Heart left ventricle (tissue), 13 donors: ENCODE data around the gene C12orf43.

Experiments
- POLR2A ChIP-seq, 2 donors: fragments of 450-650 bp; IDR thresholded peaks; one replicate each; pipeline ENCODE4 v1.6.1; 2017; ENCODE audit warnings: antibody characterized with exemption in 2 of 2, mild to moderate bottlenecking in 2 of 2, moderate library complexity in 2 of 2
- TF ChIP-seq, protein P1 (sequence below), 12 donors: fragments of 200-600 bp; sonication (generic) in 4 of 12; IDR thresholded peaks; one replicate each; pipeline versions ENCODE4 v1.5.0 to v1.8.0; 2018 to 2022; ENCODE audit warnings: antibody characterized with exemption in 12 of 12, mild to moderate bottlenecking in 5 of 12
- donor health status: ischemic (EF 13 %, LVEDD 7.1; RV severe dilation, severe dysfunction).
- donor health status: DM: no; HTN: yes; CAD: no.
- donor health status: DM: no; HTN: no; CAD: no.
- donor health status: ischemic (EF 25% LVEDD 6.9; RV normal size, moderate dysfunction).
- donor health status: ischemic (EF 25% LVEDD 5.7; RV mildly dilated, moderate dysfunction).
- donor health status: ischemic (EF 35%, LVEDD 5.7; RV mildly dilated, moderate dysfunction).
- donor health status: nonischemic (EF 11% LVEDD 7.7; RV severe dilation, severe dysfunction).
- donor health status: DM: yes; HTN: yes; CAD: no.
- donor health status: PGD.
- donor health status: ischemic (EF 29% LVEDD 5.4; RV normal size, mild dysfunction).
- donor health status: nonischemic (EF 23%, LVEDD 6.1; RV moderate dilation, normal function).

- TF ChIP-seq, protein P1, sequence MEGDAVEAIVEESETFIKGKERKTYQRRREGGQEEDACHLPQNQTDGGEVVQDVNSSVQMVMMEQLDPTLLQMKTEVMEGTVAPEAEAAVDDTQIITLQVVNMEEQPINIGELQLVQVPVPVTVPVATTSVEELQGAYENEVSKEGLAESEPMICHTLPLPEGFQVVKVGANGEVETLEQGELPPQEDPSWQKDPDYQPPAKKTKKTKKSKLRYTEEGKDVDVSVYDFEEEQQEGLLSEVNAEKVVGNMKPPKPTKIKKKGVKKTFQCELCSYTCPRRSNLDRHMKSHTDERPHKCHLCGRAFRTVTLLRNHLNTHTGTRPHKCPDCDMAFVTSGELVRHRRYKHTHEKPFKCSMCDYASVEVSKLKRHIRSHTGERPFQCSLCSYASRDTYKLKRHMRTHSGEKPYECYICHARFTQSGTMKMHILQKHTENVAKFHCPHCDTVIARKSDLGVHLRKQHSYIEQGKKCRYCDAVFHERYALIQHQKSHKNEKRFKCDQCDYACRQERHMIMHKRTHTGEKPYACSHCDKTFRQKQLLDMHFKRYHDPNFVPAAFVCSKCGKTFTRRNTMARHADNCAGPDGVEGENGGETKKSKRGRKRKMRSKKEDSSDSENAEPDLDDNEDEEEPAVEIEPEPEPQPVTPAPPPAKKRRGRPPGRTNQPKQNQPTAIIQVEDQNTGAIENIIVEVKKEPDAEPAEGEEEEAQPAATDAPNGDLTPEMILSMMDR (IDR thresholded peaks at IDR 0.05) = peak in 10 of 12 donors; percentile 14 to 56 (median 40)
- TF ChIP-seq POLR2A (IDR thresholded peaks at IDR 0.05) = no peak
Measured at GRCh38 chr12:121005346-121005815, 10.9 kb downstream of the C12orf43 start.
